IMR-90 (cell line): Measurements from ENCODE around the gene PCDHGC4. TPM values are rescaled to one million over a fixed set of nuclear protein-coding genes. Genes with fewer than 3 reads are reported as not detected.

Experiments
- ATAC-seq: fragments of 200-7000 bp; cut with Tn5 transposase; 2 replicates; pipeline ENCODE4 v1.9.1; 2020; ENCODE audit warnings: low read depth, mild to moderate bottlenecking, moderate library complexity
- BruUV-seq: library from RNA; stranded (reverse); fragments of 400-500 nt; replicated peaks from 2 replicates; lab custom pipeline; 2021; lab: Mats Ljungman, UMichigan
- CTCF ChIA-PET: fragments of 300-600 bp; formaldehyde crosslinking; extraction: SDS; loops from one replicate; lab custom pipeline; 2021; ENCODE audit warnings: antibody characterized with exemption; lab: Yijun Ruan, JAX
- POLR2A ChIA-PET: fragments of 300-600 bp; sonication (Branson Sonifier 250); formaldehyde crosslinking; loops from one replicate; lab custom pipeline; 2022; ENCODE audit warnings: antibody characterized with exemption; ENCODE audit not compliant: unreplicated experiment; lab: Charles Lee
- DNase-seq: peaks from one replicate; pipeline ENCODE4 v3.0.0; 2013
- H2AFZ ChIP-seq: replicated peaks from 2 replicates; pipeline ENCODE3; 2013; ENCODE audit warnings: low read length, mild to moderate bottlenecking; ENCODE audit not compliant: poor library complexity
- H2AK5ac ChIP-seq: 2 replicates; pipeline ENCODE4 v1.6.1; 2013; ENCODE audit warnings: low read depth, low read length, inconsistent platforms
- H2AK9ac ChIP-seq: replicated peaks from 2 replicates; pipeline ENCODE3; 2013; ENCODE audit warnings: mild to moderate bottlenecking, low read depth, low read length, moderate library complexity; ENCODE audit not compliant: poor library complexity
- H2BK120ac ChIP-seq: 2 replicates; pipeline ENCODE4 v1.6.1; 2013; ENCODE audit warnings: low read depth, low read length, inconsistent platforms
- H2BK15ac ChIP-seq: 3 replicates; pipeline ENCODE4 v1.6.1; 2013; ENCODE audit warnings: low read depth, low read length, inconsistent platforms
- H2BK20ac ChIP-seq: 2 replicates; pipeline ENCODE4 v1.6.1; 2013; ENCODE audit warnings: low read depth, mild to moderate bottlenecking, inconsistent platforms, low read length, moderate library complexity
- H2BK5ac ChIP-seq: 2 replicates; pipeline ENCODE4 v1.6.1; 2013; ENCODE audit warnings: mild to moderate bottlenecking, low read depth, low read length, inconsistent platforms; ENCODE audit not compliant: poor library complexity, severe bottlenecking
- H3K14ac ChIP-seq: replicated peaks from 2 replicates; pipeline ENCODE4 v1.6.1; 2013; ENCODE audit warnings: low read depth, low read length, inconsistent platforms
- H3K18ac ChIP-seq: 2 replicates; pipeline ENCODE4 v1.6.1; 2013; ENCODE audit warnings: low read depth, low read length, control low read depth
- H3K23ac ChIP-seq: 2 replicates; pipeline ENCODE4 v1.6.1; 2013; ENCODE audit warnings: low read depth, low read length, inconsistent platforms
- H3K27ac ChIP-seq: 2 replicates; pipeline ENCODE4 v1.5.1; 2013; ENCODE audit warnings: mild to moderate bottlenecking, control low read depth, low read length; ENCODE audit not compliant: insufficient read depth
- H3K27me3 ChIP-seq: 2 replicates; pipeline ENCODE4 v1.6.1; 2013; ENCODE audit warnings: low read length; ENCODE audit not compliant: control insufficient read depth, insufficient read depth
- H3K36me3 ChIP-seq: 2 replicates; pipeline ENCODE4 v1.6.1; 2013; ENCODE audit warnings: low read length, mixed read lengths; ENCODE audit not compliant: control insufficient read depth, insufficient read depth
- H3K4ac ChIP-seq: 2 replicates; pipeline ENCODE4 v1.6.1; 2013; ENCODE audit warnings: low read depth, low read length, inconsistent platforms
- H3K4me1 ChIP-seq: 2 replicates; pipeline ENCODE4 v1.6.1; 2013; ENCODE audit warnings: low read length, mixed read lengths; ENCODE audit not compliant: control insufficient read depth, insufficient read depth
- H3K4me2 ChIP-seq: 2 replicates; pipeline ENCODE4 v1.6.1; 2013; ENCODE audit warnings: low read depth, mild to moderate bottlenecking, control low read depth, low read length, moderate library complexity
- H3K4me3 ChIP-seq: 2 replicates; pipeline ENCODE4 v1.5.1; 2013; ENCODE audit warnings: low read depth, mild to moderate bottlenecking, control low read depth, low read length, moderate library complexity; ENCODE audit not compliant: insufficient read depth
- H3K56ac ChIP-seq: 2 replicates; pipeline ENCODE4 v1.6.1; 2013; ENCODE audit warnings: low read length, inconsistent platforms; ENCODE audit not compliant: insufficient read depth; ENCODE audit errors: extremely low read depth
- H3K79me1 ChIP-seq, 2 experiments: 2 replicates each; pipeline ENCODE4 v1.6.1; 2013; ENCODE audit warnings: low read length in 2 of 2, inconsistent platforms in 1 of 2, low read depth in 1 of 2
- H3K9ac ChIP-seq: 2 replicates; pipeline ENCODE4 v1.6.1; 2013; ENCODE audit warnings: low read depth, low read length, control low read depth
- H3K9me1 ChIP-seq: 2 replicates; pipeline ENCODE4 v1.6.1; 2013; ENCODE audit warnings: low read length, inconsistent platforms; ENCODE audit not compliant: insufficient read depth
- H3K9me3 ChIP-seq: 2 replicates; pipeline ENCODE4 v1.6.1; 2013; ENCODE audit warnings: low read length; ENCODE audit not compliant: control insufficient read depth, insufficient read depth
- H4K20me1 ChIP-seq: 2 replicates; pipeline ENCODE4 v1.6.1; 2013; ENCODE audit warnings: low read length, inconsistent platforms; ENCODE audit not compliant: insufficient read depth
- H4K5ac ChIP-seq: 2 replicates; pipeline ENCODE4 v1.6.1; 2013; ENCODE audit warnings: mild to moderate bottlenecking, low read depth, low read length, control low read depth
- H4K8ac ChIP-seq, 2 experiments: 2 replicates each; pipeline ENCODE4 v1.6.1; 2013; ENCODE audit warnings: low read depth in 2 of 2, low read length in 2 of 2, control low read depth in 1 of 2, inconsistent platforms in 1 of 2
- H4K91ac ChIP-seq: 2 replicates; pipeline ENCODE4 v1.6.1; 2013; ENCODE audit warnings: low read depth, low read length, inconsistent platforms; ENCODE audit not compliant: insufficient read depth
- BHLHE40 ChIP-seq: fragments of 150-350 bp; IDR thresholded peaks from 2 replicates; pipeline ENCODE4 v1.6.1; 2016; ENCODE audit warnings: mild to moderate bottlenecking, low read depth, low read length
- CHD1 ChIP-seq: IDR thresholded peaks from 2 replicates; pipeline ENCODE4 v1.6.1; 2012; ENCODE audit warnings: low read depth, low read length, improper control_type of control experiment
- FOS ChIP-seq: fragments of 150-350 bp; IDR thresholded peaks from 2 replicates; pipeline ENCODE4 v1.6.1; 2016; ENCODE audit warnings: low read depth, low read length
- MAZ ChIP-seq: IDR thresholded peaks from 2 replicates; pipeline ENCODE4 v1.6.1; 2012; ENCODE audit warnings: low read depth, mild to moderate bottlenecking, low read length, improper control_type of control experiment, moderate library complexity, borderline replicate concordance
- MXI1 ChIP-seq: IDR thresholded peaks from 2 replicates; pipeline ENCODE4 v1.6.1; 2012; ENCODE audit warnings: low read depth, mild to moderate bottlenecking, low read length, moderate library complexity, borderline replicate concordance
- NFE2L2 ChIP-seq: fragments of 150-350 bp; IDR thresholded peaks from 2 replicates; pipeline ENCODE4 v1.6.1; 2016; ENCODE audit warnings: low read depth, mild to moderate bottlenecking, low read length
- RAD21 ChIP-seq: IDR thresholded peaks from 2 replicates; pipeline ENCODE4 v1.6.1; 2012; ENCODE audit warnings: low read length, improper control_type of control experiment
- RCOR1 ChIP-seq: IDR thresholded peaks from 2 replicates; pipeline ENCODE4 v1.6.1; 2012; ENCODE audit warnings: mild to moderate bottlenecking, low read length, improper control_type of control experiment; ENCODE audit not compliant: insufficient replicate concordance
- USF2 ChIP-seq: fragments of 150-350 bp; IDR thresholded peaks from 2 replicates; pipeline ENCODE4 v1.6.1; 2017; ENCODE audit warnings: mild to moderate bottlenecking, antibody characterized with exemption, low read length, low read depth
- WGBS, 2 experiments: methylation state at CpG; one replicate each; pipeline versions ENCODE4 v1.1.5 to v1.1.7; 2013; ENCODE audit warnings: missing lambda C conversion rate in 2 of 2; ENCODE audit not compliant: insufficient read length in 1 of 2; ENCODE audit errors: extremely low coverage in 2 of 2; 5-methylcytosine and 5-hydroxymethylcytosine counted together
- dilution Hi-C: fragments of 300-500 bp; cut with HindIII; formaldehyde crosslinking; loops from one replicate; pipeline ENCODE4 v1.14.3; 2018; ENCODE audit warnings: low sequenced_read_pairs; ENCODE audit not compliant: unreplicated experiment
- in situ Hi-C: fragments of 300-500 bp; cut with MboI; formaldehyde crosslinking; loops from 3 replicates; pipeline ENCODE4 v1.14.3; 2019; ENCODE audit warnings: low sequenced_read_pairs, inconsistent platforms, mixed read lengths
- intact Hi-C: fragments of 100-400 bp; cut with micrococcal nuclease; formaldehyde crosslinking; loops from 2 replicates; pipeline ENCODE4 v1.10.0; 2022
- polyA plus RNA-seq, 3 experiments: library from polyadenylated mRNA; depleted of rRNA; stranded (reverse); fragments of >200 nt; gene quantifications; 2 replicates each; pipeline ENCODE4 v1.2.3, GENCODE V29; 2012; ENCODE audit warnings: low replicate concordance in 1 of 3
- total RNA-seq: library from RNA; depleted of rRNA; stranded (reverse); fragments of >200 nt; gene quantifications from 2 replicates; pipeline ENCODE4 v1.2.3, GENCODE V29; 2012

PCDHGC4 gene
- total and polyA plus RNA-seq, 2 of the 4 experiments (the other 2 are of a cell fraction): 0.65 to 1.6 TPM

GRCh38 chr5:141518618-141519015 is 33.8 kb downstream of the PCDHGC4 start:
- peaks cover 52% of the 10 kb centered on the region for H3K4me1 ChIP-seq
- peak overlapping the region; percentile 67 for H2BK120ac ChIP-seq
- DNase-seq: no peak
- ChIA-PET CTCF (interaction anchor here (0.6 to 1.4 kb wide), 2 partner anchors 37 to 39 kb away, joined by 3 to 7 read pairs; no protein-coding TSS in a partner anchor), POLR2A (no interaction called here)
- H3K27me3 ChIP-seq: no peaks in the 10 kb centered on the region
- peak overlapping the region; percentile 40; the same call in 1 of the 2 replicates for H4K5ac ChIP-seq
- H2AFZ ChIP-seq: no peak overlapping the region
- no TSS peak for BruUV-seq
- no peak overlapping the region for H3K4me2 ChIP-seq
- H3K4me3 ChIP-seq: no peak overlapping the region
- peak overlapping the region; percentile 10; the same call in 1 of the 2 replicates for H3K23ac ChIP-seq
- peak overlapping the region; percentile 74 for H3K4ac ChIP-seq
- TF ChIP-seq MAZ (no peak), RAD21 (no peak), USF2 (no peak), FOS (no peak), MXI1 (no peak), NFE2L2 (no peak), CHD1 (no peak), RCOR1 (no peak), BHLHE40 (no peak)
- H2AK5ac ChIP-seq: peak overlapping the region; percentile 79
- H3K14ac ChIP-seq: peak overlapping the region; percentile 23; the same call in 1 of the 2 replicates
- peaks cover 6 to 51% of the 10 kb centered on the region in 2 experiments; a peak in 3 of 4 replicates for H3K79me1 ChIP-seq
- peaks cover 5% of the 10 kb centered on the region for H3K36me3 ChIP-seq
- H3K9ac ChIP-seq: no peak overlapping the region
- in situ Hi-C loops (no loop called here), dilution Hi-C loops (no loop called here), intact Hi-C loops (no loop called here)
- H2AK9ac ChIP-seq: no peak overlapping the region
- H2BK5ac ChIP-seq: peak overlapping the region; percentile 6
- peak overlapping the region in 1 of 2 experiments; percentile 49; a peak in 1 of 4 replicates for H4K8ac ChIP-seq
- peak overlapping the region; percentile 56; the same call in 2 of the 3 replicates for H2BK15ac ChIP-seq
- H3K9me1 ChIP-seq: peaks cover 36% of the 10 kb centered on the region
- no peak for ATAC-seq
- peak overlapping the region; percentile 34; the same call in 1 of the 2 replicates for H3K18ac ChIP-seq
- peak overlapping the region; percentile 6; the same call in 1 of the 2 replicates for H4K91ac ChIP-seq
- peak overlapping the region; percentile 47; the same call in 1 of the 2 replicates for H2BK20ac ChIP-seq
- no peaks in the 10 kb centered on the region for H3K9me3 ChIP-seq
- H3K56ac ChIP-seq: no peak overlapping the region
- peak overlapping the region; percentile 77; the same call in 1 of the 2 replicates for H3K27ac ChIP-seq
- WGBS, 2 experiments: no CpG with 5 or more reads among the region's 1 CpG
- H4K20me1 ChIP-seq: no peaks in the 10 kb centered on the region
